Osteocyte (in vitro differentiated cells): Measurements from ENCODE around the gene ARHGEF38. TPM values are rescaled to one million over a fixed set of nuclear protein-coding genes. Genes with fewer than 3 reads are reported as not detected.

Source experiments
- DNase-seq: peaks from one replicate; pipeline ENCODE4 v3.0.0; 2021; ENCODE audit warnings: mixed read lengths; ENCODE audit not compliant: unreplicated experiment; ENCODE audit errors: extremely low spot score
- H3K27ac Mint-ChIP-seq: one replicate; pipeline ENCODE4 v1.8.0; 2021; ENCODE audit warnings: mild to moderate bottlenecking, mixed read lengths; ENCODE audit not compliant: unreplicated experiment
- H3K27me3 Mint-ChIP-seq: one replicate; pipeline ENCODE4 v1.8.0; 2021; ENCODE audit warnings: mixed read lengths; ENCODE audit not compliant: unreplicated experiment
- H3K36me3 Mint-ChIP-seq: one replicate; pipeline ENCODE4 v1.8.0; 2021; ENCODE audit warnings: mixed read lengths; ENCODE audit not compliant: unreplicated experiment
- H3K4me1 Mint-ChIP-seq: one replicate; pipeline ENCODE4 v1.8.0; 2021; ENCODE audit warnings: mixed read lengths; ENCODE audit not compliant: unreplicated experiment
- H3K4me3 Mint-ChIP-seq: one replicate; pipeline ENCODE4 v1.8.0; 2021; ENCODE audit warnings: mild to moderate bottlenecking, moderate library complexity, mixed read lengths; ENCODE audit not compliant: unreplicated experiment
- H3K9me3 Mint-ChIP-seq: one replicate; pipeline ENCODE4 v1.8.0; 2021; ENCODE audit warnings: mixed read lengths; ENCODE audit not compliant: unreplicated experiment
- total RNA-seq: library from RNA; stranded (reverse); gene quantifications from 2 replicates; pipeline ENCODE4 v1.2.1, GENCODE V29; 2021
- TF ChIP-seq, protein P1 (sequence below): fragments of 200-600 bp; sonication (generic); IDR thresholded peaks from 2 replicates; pipeline ENCODE4 v1.5.0; 2021; ENCODE audit warnings: antibody characterized with exemption, mild to moderate bottlenecking, moderate library complexity

The ARHGEF38 gene
- total RNA-seq, 1 donor from 2014 or later = not detected

DNA sequence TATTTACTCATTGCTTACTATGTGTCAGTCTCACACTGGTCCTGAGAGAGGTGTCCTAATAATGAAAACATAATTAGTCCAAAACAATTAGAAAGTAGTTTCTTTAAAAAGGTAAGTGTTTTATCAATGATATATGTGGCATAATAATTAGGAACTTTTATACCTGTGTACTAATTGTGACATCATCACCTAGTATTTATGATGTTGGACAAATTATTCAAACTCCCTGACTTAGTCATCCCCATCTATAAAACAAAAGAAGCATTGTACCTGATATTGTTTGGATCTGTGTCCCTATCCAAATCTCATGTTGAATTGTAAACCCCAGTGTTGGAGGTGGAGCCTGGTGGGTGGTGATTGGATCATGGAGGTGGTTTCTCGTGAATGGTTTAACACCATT lies 15.8 kb upstream of the ARHGEF38 start:
- Mint-ChIP-seq H3K27ac (no peak overlapping the region), H3K4me3 (no peak overlapping the region), H3K9me3 (no peaks in the 10 kb centered on the region), H3K36me3 (no peaks in the 10 kb centered on the region), H3K4me1 (no peaks in the 10 kb centered on the region), H3K27me3 (peaks cover 54% of the 10 kb centered on the region)
- no peak for DNase-seq
- TF ChIP-seq, protein P1, sequence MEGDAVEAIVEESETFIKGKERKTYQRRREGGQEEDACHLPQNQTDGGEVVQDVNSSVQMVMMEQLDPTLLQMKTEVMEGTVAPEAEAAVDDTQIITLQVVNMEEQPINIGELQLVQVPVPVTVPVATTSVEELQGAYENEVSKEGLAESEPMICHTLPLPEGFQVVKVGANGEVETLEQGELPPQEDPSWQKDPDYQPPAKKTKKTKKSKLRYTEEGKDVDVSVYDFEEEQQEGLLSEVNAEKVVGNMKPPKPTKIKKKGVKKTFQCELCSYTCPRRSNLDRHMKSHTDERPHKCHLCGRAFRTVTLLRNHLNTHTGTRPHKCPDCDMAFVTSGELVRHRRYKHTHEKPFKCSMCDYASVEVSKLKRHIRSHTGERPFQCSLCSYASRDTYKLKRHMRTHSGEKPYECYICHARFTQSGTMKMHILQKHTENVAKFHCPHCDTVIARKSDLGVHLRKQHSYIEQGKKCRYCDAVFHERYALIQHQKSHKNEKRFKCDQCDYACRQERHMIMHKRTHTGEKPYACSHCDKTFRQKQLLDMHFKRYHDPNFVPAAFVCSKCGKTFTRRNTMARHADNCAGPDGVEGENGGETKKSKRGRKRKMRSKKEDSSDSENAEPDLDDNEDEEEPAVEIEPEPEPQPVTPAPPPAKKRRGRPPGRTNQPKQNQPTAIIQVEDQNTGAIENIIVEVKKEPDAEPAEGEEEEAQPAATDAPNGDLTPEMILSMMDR = no peak

GRCh38 chr4:105541420-105541819 lies 11.0 kb upstream of the ARHGEF38 start:
- H3K4me3 Mint-ChIP-seq = no peak overlapping the region
- peaks cover 42% of the 10 kb centered on the region for H3K27me3 Mint-ChIP-seq
- TF ChIP-seq, protein P1 = no peak
- H3K27ac Mint-ChIP-seq = no peak overlapping the region
- H3K9me3 Mint-ChIP-seq = no peaks in the 10 kb centered on the region
- H3K4me1 Mint-ChIP-seq = no peaks in the 10 kb centered on the region
- no peaks in the 10 kb centered on the region for H3K36me3 Mint-ChIP-seq
- no peak for DNase-seq

DNA sequence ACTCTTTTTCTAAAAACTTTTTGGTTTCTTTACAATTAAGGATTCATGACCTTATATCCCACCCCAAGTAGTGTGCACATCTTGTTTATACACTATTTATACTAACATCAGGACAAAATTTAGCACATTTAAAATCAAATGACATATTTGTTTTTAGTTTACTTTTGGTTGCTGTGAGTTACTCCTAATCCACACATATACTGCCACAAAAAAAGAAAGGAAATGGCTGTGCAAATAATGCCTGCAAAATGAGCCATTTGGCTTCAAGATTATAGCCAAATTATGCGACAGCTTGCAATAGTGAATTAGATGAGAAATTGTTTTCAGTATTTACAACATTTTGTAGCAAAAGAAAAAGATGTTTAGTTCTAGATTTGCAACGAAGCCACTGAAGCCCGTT lies 10.4 kb upstream of the ARHGEF38 start:
- Mint-ChIP-seq H3K27ac (no peak overlapping the region), H3K36me3 (no peaks in the 10 kb centered on the region), H3K27me3 (peaks cover 36% of the 10 kb centered on the region), H3K9me3 (no peaks in the 10 kb centered on the region), H3K4me1 (no peaks in the 10 kb centered on the region), H3K4me3 (no peak overlapping the region)
- TF ChIP-seq, protein P1 = no peak
- no peak for DNase-seq

DNA sequence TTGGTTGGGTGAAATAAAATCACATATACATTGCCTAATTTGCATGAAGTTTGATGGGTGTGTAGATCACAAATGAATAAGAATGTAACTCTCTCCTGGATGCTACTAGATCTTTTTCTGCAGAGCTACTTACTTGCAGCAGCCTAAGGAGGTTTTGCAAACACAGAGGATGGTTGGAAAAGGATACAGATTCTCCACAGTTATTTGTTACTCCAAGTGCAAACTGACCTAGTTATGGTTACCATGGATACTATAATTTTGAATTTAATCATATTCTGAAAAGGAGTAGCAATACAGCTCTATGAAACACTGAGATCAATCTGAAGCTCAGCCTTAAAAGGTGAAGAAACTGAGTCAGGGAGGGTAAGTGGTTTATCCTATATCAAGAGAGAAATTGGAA lies 9.1 kb upstream of the ARHGEF38 start:
- H3K4me1 Mint-ChIP-seq = peaks cover 2% of the 10 kb centered on the region
- TF ChIP-seq, protein P1 = no peak
- H3K36me3 Mint-ChIP-seq = no peaks in the 10 kb centered on the region
- H3K4me3 Mint-ChIP-seq = no peak overlapping the region
- no peak for DNase-seq
- no peak overlapping the region for H3K27ac Mint-ChIP-seq
- H3K9me3 Mint-ChIP-seq = no peaks in the 10 kb centered on the region
- peaks cover 27% of the 10 kb centered on the region for H3K27me3 Mint-ChIP-seq

DNA sequence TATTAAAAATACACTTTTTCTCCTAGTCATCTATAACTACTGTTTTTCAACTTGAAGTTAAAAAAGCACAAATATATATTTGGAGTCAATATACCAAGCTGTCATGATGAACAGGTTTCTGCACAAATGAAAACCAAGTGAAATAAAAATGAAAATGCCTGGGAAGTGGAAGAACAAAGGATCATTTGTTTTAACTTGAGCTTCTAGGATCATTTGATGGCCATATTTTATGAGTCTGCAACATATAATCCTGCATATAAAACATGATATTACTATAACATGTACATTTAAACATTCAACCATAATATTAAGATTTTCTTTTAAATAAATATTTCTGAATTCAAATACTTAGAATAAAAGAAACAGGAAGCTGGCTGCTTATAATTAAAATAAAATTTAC lies 8.5 kb upstream of the ARHGEF38 start:
- peaks cover 2% of the 10 kb centered on the region for H3K4me1 Mint-ChIP-seq
- H3K36me3 Mint-ChIP-seq = no peaks in the 10 kb centered on the region
- no peaks in the 10 kb centered on the region for H3K9me3 Mint-ChIP-seq
- no peak for DNase-seq
- H3K27ac Mint-ChIP-seq = no peak overlapping the region
- H3K4me3 Mint-ChIP-seq = no peak overlapping the region
- H3K27me3 Mint-ChIP-seq = peaks cover 22% of the 10 kb centered on the region
- TF ChIP-seq, protein P1 = no peak
